Ascending aorta (tissue), 2 donors: ENCODE data around the gene PIM3. TPM values are rescaled to one million over a fixed set of nuclear protein-coding genes. Genes with fewer than 3 reads are reported as not detected.

Source experiments
- DNase-seq, 2 donors: peaks; one replicate each; pipeline ENCODE4 v3.0.0-alpha.2; 2019; ENCODE audit warnings: low spot score in 2 of 2
- H3K27ac ChIP-seq, 2 donors: fragments of 200-600 bp; sonication (generic); one replicate each; pipeline ENCODE4 v1.5.1; 2016 to 2017; ENCODE audit warnings: mild to moderate bottlenecking in 1 of 2
- H3K27me3 ChIP-seq: fragments of 200-600 bp; sonication (generic); one replicate; pipeline ENCODE4 v1.5.1; 2017
- H3K36me3 ChIP-seq, 2 donors: fragments of 200-600 bp; sonication (generic); one replicate each; pipeline ENCODE4 v1.5.1; 2016
- H3K4me1 ChIP-seq, 2 donors: fragments of 200-600 bp; sonication (generic); one replicate each; pipeline ENCODE4 v1.5.1; 2016 to 2017; ENCODE audit warnings: mild to moderate bottlenecking in 1 of 2
- H3K4me3 ChIP-seq, 2 donors: fragments of 200-600 bp; sonication (generic); one replicate each; pipeline ENCODE4 v1.5.1; 2016 to 2017; ENCODE audit warnings: mild to moderate bottlenecking in 1 of 2
- H3K9me3 ChIP-seq, 2 donors: fragments of 200-600 bp; sonication (generic); one replicate each; pipeline ENCODE4 v1.5.1; 2016
- CTCF ChIP-seq, 3 experiments: fragments of 200-600 bp in 2 of 3; fragments of 450-650 bp in 1 of 3; sonication (generic) in 2 of 3; IDR thresholded peaks; one replicate each; pipeline ENCODE4 v1.5.1; 2016 to 2019; ENCODE audit warnings: antibody characterized with exemption in 3 of 3, mild to moderate bottlenecking in 1 of 3, moderate library complexity in 1 of 3
- intact Hi-C: fragments of 100-400 bp; cut with DNase I; formaldehyde crosslinking; loops from one replicate; pipeline ENCODE4 v1.15.1; 2023
- total RNA-seq: library from RNA; depleted of rRNA; stranded (reverse); fragments of >200 nt; gene quantifications from one replicate; pipeline ENCODE4 v1.1.0, GENCODE V29; 2016

Gene PIM3
- total RNA-seq, 1 donor from 2014 or later, result 269 TPM

- intact Hi-C loops, result no loop called here
- peak in 1 of 2 donors; percentile 57 for DNase-seq
- Histone ChIP-seq H3K36me3 (no peaks in the 10 kb centered on the region), H3K9me3 (no peaks in the 10 kb centered on the region), H3K4me3 (peak overlapping the region in 1 of 2 donors; percentile 19), H3K27me3 (no peaks in the 10 kb centered on the region), H3K4me1 (no peaks in the 10 kb centered on the region), H3K27ac (no peak overlapping the region)
- no peak for TF ChIP-seq CTCF (IDR thresholded peaks at IDR 0.05)
Measured at GRCh38 chr22:49999063-49999945, 38.7 kb downstream of the PIM3 start.

GRCh38 chr22:49999946-50000586 lies 39.5 kb downstream of the PIM3 start:
- H3K36me3 ChIP-seq, result no peaks in the 10 kb centered on the region
- H3K9me3 ChIP-seq, result no peaks in the 10 kb centered on the region
- TF ChIP-seq CTCF (IDR thresholded peaks at IDR 0.05), result no peak
- peak overlapping the region in 1 of 2 donors; percentile 2 for H3K4me3 ChIP-seq
- no peaks in the 10 kb centered on the region for H3K27me3 ChIP-seq
- no peaks in the 10 kb centered on the region for H3K4me1 ChIP-seq
- peak in 1 of 2 donors; percentile 60 for DNase-seq
- intact Hi-C loops, result no loop called here
- no peak overlapping the region for H3K27ac ChIP-seq

GRCh38 chr22:50000587-50001387 lies 40.2 kb downstream of the PIM3 start:
- H3K4me3 ChIP-seq, result no peak overlapping the region
- no peaks in the 10 kb centered on the region for H3K4me1 ChIP-seq
- H3K36me3 ChIP-seq, result no peaks in the 10 kb centered on the region
- no peaks in the 10 kb centered on the region for H3K27me3 ChIP-seq
- no peak overlapping the region for H3K27ac ChIP-seq
- intact Hi-C loops, result no loop called here
- no peak for DNase-seq
- H3K9me3 ChIP-seq, result no peaks in the 10 kb centered on the region
- TF ChIP-seq CTCF (IDR thresholded peaks at IDR 0.05), result no peak

GRCh38 chr22:50001388-50002231 lies 41.0 kb downstream of the PIM3 start:
- intact Hi-C loops, result no loop called here
- TF ChIP-seq CTCF (IDR thresholded peaks at IDR 0.05), result no peak
- H3K4me3 ChIP-seq, result no peak overlapping the region
- H3K27ac ChIP-seq, result no peak overlapping the region
- H3K4me1 ChIP-seq, result no peaks in the 10 kb centered on the region
- no peaks in the 10 kb centered on the region for H3K27me3 ChIP-seq
- no peak for DNase-seq
- no peaks in the 10 kb centered on the region for H3K9me3 ChIP-seq
- no peaks in the 10 kb centered on the region for H3K36me3 ChIP-seq

GRCh38 chr22:50002791-50003190 lies 42.2 kb downstream of the PIM3 start:
- no peak for TF ChIP-seq CTCF (IDR thresholded peaks at IDR 0.05)
- DNase-seq, result no peak
- Histone ChIP-seq H3K4me1 (no peaks in the 10 kb centered on the region), H3K4me3 (no peak overlapping the region), H3K27me3 (no peaks in the 10 kb centered on the region), H3K36me3 (no peaks in the 10 kb centered on the region), H3K27ac (no peak overlapping the region), H3K9me3 (no peaks in the 10 kb centered on the region)
- intact Hi-C loops, result no loop called here
